Measurements from ENCODE around the gene DNAJB6.

Gene DNAJB6

DNA sequence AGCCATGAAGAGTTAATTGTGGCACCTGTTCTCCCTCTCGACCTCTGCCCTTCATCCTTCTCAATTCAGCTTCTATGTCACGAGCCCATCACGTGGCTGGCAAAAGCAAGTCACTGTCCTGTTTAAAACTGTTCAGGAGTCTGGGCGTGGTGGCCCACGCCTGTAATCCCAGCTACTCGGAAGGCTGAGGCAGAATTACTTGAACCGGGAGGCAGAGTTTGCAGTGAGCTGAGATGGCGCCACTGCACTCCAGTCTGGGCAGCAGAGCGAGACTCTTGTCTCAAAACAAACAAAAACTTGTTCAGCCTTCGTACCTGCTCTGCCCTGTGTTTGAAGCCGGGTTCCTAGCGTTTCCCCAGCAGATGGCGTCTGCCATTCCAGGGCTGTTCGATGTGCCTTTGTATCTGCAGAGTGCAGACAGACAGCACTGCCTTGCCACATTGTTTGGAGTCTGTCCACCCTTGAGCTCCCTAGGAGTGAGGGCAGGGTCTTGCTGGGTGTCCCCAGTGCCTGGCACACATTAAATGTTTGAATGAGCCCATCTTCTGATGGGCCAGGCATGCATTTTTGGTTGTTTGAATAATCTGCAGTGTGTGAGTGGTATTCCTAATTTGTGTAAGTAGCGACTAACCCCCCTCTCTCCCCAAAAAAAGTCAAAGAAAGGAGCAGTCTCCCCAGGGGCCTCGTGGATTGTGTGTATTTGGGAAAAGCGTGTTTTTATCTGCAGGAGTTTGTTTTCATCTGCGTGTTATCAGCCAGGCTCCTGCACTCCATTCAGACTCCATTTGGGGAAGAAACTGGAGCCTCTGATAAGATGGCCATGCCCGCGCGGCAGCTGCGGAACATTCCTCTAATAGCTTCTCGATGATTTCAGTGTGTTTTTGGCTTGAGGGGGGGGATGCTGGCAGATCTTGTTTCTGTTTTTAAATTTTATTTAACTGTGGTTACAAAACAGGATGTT is 61.2 kb downstream of the DNAJB6 start:
- CTCF ChIA-PET = interaction anchor here (0.6 to 2.6 kb wide), 13 partner anchors 9 to 957 kb away, joined by 3 to 19 read pairs (median 4); no protein-coding TSS in a partner anchor
- POLR2A ChIA-PET = interaction anchor here (0.7 kb wide), 1 partner anchor 60 kb away, joined by 3 read pairs; no protein-coding TSS in a partner anchor

DNA sequence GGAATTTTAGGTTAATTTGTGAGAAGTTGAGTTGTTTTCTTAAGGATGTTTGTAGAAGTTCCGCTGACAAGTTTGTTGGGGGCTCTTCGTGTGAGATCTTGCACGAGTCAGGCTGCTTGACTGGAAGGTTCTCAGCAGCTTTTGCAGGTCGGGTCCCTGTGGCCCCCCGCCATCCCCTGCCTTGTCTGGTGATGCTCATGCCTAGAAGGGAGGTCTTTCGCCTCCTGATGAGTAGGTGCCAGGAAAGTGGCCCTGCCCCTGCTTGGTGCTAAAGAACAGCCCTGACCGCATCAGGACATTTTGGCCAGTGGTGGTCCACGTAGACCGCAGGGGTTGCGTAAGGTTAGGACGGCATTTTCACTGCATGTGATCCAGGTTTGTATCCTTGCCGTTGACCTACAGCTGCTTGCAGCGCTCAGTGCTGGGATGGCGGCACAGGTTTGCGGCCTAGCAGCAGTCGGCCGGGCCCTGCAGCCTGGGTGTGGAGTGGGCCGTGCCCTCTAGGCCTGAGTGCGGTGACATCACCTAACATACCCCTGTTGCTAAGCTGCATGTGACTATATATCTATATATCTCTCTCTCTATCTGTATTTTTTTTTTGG is 62.4 kb downstream of the DNAJB6 start:
- POLR2A ChIA-PET = no interaction called here
- DNase-seq (ENCODE audit: extremely low spot score) = no peak
- no peak for TF ChIP-seq FOXK2 (IDR thresholded peaks at IDR 0.05)
- no peak for TF ChIP-seq FOXM1 (IDR thresholded peaks at IDR 0.05; ENCODE audit: borderline replicate concordance)
- TF ChIP-seq, protein P1, sequence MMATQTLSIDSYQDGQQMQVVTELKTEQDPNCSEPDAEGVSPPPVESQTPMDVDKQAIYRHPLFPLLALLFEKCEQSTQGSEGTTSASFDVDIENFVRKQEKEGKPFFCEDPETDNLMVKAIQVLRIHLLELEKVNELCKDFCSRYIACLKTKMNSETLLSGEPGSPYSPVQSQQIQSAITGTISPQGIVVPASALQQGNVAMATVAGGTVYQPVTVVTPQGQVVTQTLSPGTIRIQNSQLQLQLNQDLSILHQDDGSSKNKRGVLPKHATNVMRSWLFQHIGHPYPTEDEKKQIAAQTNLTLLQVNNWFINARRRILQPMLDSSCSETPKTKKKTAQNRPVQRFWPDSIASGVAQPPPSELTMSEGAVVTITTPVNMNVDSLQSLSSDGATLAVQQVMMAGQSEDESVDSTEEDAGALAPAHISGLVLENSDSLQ (IDR thresholded peaks at IDR 0.05) = no peak
- TF ChIP-seq NFRKB (IDR thresholded peaks at IDR 0.05) = no peak
- no peak for TF ChIP-seq L3MBTL2 (conservative IDR thresholded peaks at IDR 0.05)
- no peak for TF ChIP-seq SUZ12 (IDR thresholded peaks at IDR 0.05)
- no peak for TF ChIP-seq ELF4 (IDR thresholded peaks at IDR 0.05)
- CTCF ChIA-PET = interaction anchor here (0.7 to 2.6 kb wide), 5 partner anchors 8 to 987 kb away, joined by 3 to 19 read pairs (median 6); no protein-coding TSS in a partner anchor

More for the DNA sequence above, 61.2 kb downstream of the DNAJB6 start:
- DNase-seq (ENCODE audit: extremely low spot score) = peak; percentile 85
- no peak for TF ChIP-seq ELF4 (IDR thresholded peaks at IDR 0.05)

DNA sequence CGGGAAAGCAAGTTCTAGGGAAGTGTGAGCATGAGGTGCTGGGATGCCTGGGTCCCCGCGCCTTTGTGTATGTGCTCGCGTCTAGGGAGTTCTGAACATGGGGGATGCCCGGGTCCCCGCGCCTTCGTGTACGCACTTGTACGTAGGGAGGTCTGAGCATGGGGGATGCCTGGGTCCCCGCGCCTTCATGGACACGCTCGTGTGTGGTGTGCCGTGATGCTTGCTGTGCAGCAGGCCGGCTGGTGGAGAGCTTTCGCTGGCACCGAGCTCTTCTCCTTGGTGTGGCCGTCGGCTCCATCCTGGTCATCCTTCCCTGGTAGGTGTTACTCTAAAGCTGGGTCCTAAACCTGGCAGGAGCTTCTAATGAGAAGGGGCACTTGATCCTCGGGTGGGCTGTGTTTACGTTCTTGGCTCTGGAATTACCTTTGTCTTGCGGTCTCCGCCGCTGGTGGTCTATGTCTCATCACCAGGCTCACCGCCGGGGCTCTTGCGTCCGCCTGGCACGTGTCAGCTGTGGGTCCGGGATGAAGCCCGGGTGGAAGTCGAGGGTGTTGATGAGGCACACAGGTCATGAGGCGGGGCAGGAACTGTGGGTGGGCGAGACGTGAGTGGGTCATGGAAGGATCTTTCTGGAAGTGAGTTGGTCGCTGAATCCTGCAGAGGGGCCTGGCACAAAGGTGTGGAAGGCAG is 63.5 kb downstream of the DNAJB6 start:
- ChIA-PET CTCF (interaction anchor here (1.6 kb wide), 1 partner anchor 14 kb away, joined by 6 read pairs; no protein-coding TSS in a partner anchor), POLR2A (no interaction called here)
- no peak for DNase-seq (ENCODE audit: extremely low spot score)
- TF ChIP-seq SP1 (IDR thresholded peaks at IDR 0.05) (no peak), TARDBP (IDR thresholded peaks at IDR 0.05) (no peak), SUZ12 (IDR thresholded peaks at IDR 0.05) (no peak), ZNF384 (IDR thresholded peaks at IDR 0.05) (no peak)

DNA sequence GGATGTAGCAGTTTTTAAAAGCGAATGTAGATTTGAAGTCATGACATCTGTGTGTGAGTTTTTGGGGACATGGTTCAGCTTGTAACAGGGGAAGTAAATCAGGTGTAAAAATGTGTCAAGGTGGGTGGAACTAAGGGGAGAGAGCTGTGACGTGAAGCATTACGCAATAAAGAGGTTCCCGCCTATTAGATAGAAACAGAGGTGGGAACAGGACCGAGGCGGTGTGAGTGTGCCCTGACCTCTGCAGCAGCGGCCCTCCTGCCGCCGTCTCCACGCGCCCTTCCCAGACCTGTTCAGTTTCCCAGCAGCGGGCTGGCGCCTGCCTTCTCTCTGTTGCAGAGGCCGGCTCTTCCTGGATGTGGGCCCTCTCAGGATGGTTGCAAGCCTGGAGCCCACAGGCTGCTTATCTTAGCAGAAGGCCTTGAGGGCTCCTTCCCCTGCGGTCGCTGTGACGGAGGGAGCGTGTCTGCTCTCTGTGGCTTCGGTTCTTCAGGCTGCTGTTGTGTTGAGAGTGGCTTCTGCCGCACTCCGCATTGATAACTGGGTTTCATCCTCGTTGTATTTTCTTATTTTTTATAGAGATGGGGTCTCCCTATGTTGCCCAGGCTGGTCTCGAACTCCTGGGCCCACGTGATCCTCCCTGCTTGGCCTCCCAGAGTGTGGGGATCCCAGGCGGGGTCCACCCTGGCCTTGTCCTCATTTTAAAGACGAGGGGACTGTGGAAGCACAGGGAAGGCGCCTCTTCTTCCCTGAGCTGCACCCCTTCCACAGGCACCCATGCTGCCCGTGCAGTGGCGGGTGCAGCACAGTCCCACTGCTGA is 65.0 kb downstream of the DNAJB6 start:
- no peak for TF ChIP-seq CTBP1 (IDR thresholded peaks at IDR 0.05; ENCODE audit: borderline replicate concordance)
- TF ChIP-seq, protein P1 (IDR thresholded peaks at IDR 0.05) = no peak
- no peak for TF ChIP-seq NFRKB (IDR thresholded peaks at IDR 0.05)
- no peak for TF ChIP-seq BHLHE40 (IDR thresholded peaks at IDR 0.05; ENCODE audit: borderline replicate concordance)
- no peak for TF ChIP-seq FOXM1 (IDR thresholded peaks at IDR 0.05; ENCODE audit: borderline replicate concordance)
- no peak for TF ChIP-seq SUZ12 (IDR thresholded peaks at IDR 0.05)
- TF ChIP-seq TARDBP (IDR thresholded peaks at IDR 0.05) = no peak
- no peak for TF ChIP-seq SP1 (IDR thresholded peaks at IDR 0.05)
- no peak for TF ChIP-seq HDGF (IDR thresholded peaks at IDR 0.05; ENCODE audit: borderline replicate concordance)
- TF ChIP-seq ELF4 (IDR thresholded peaks at IDR 0.05) = no peak
- no peak for TF ChIP-seq ZNF384 (IDR thresholded peaks at IDR 0.05)
- TF ChIP-seq LEF1 (IDR thresholded peaks at IDR 0.05; ENCODE audit: borderline replicate concordance) = no peak
- no peak for TF ChIP-seq L3MBTL2 (conservative IDR thresholded peaks at IDR 0.05)
- ChIA-PET POLR2A (no interaction called here), CTCF (no interaction called here)
- DNase-seq (ENCODE audit: extremely low spot score) = no peak

DNA sequence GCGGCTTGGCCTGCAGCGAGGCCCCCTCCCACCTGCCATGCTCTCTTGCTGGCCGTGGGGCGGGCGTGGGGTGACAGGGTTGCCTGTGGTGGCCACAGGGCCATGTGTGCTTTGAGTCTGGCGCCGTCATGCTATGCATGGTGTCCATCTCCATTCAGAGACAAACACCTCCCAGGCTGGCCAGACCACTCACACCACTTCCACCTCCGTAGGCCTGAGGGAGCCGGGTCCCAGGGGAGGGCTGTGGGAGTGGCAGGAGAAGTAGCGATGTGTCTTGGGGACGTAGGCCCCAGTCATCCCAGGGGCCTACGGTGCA is 65.5 kb downstream of the DNAJB6 start:
- CTCF ChIA-PET = no interaction called here
- no peak for DNase-seq (ENCODE audit: extremely low spot score)
- POLR2A ChIA-PET = no interaction called here
- TF ChIP-seq FOXK2 (IDR thresholded peaks at IDR 0.05) (no peak), ARNT (IDR thresholded peaks at IDR 0.05) (no peak), FOXM1 (IDR thresholded peaks at IDR 0.05; ENCODE audit: borderline replicate concordance) (no peak), ZNF384 (IDR thresholded peaks at IDR 0.05) (no peak), FOXA1 (IDR thresholded peaks at IDR 0.05) (no peak), L3MBTL2 (conservative IDR thresholded peaks at IDR 0.05) (no peak), LEF1 (IDR thresholded peaks at IDR 0.05; ENCODE audit: borderline replicate concordance) (no peak), SP1 (IDR thresholded peaks at IDR 0.05) (no peak), SUZ12 (IDR thresholded peaks at IDR 0.05) (no peak), HDGF (IDR thresholded peaks at IDR 0.05; ENCODE audit: borderline replicate concordance) (no peak), ELF4 (IDR thresholded peaks at IDR 0.05) (no peak), NFRKB (IDR thresholded peaks at IDR 0.05) (no peak), TARDBP (IDR thresholded peaks at IDR 0.05) (no peak), CTBP1 (IDR thresholded peaks at IDR 0.05; ENCODE audit: borderline replicate concordance) (no peak), BHLHE40 (IDR thresholded peaks at IDR 0.05; ENCODE audit: borderline replicate concordance) (no peak)
- TF ChIP-seq, protein P1 (IDR thresholded peaks at IDR 0.05) = no peak
